ENCODE measurements around the gene FAM13A. TPM values are rescaled to one million over a fixed set of nuclear protein-coding genes. Genes with fewer than 3 reads are reported as not detected.
"Not testable (repeated sequence)": the region's sequence is repeated elsewhere in the genome, so short reads cannot be mapped to it uniquely, and the experiment has no call there.

FAM13A gene
- total RNA-seq, 1 experiment from 2014 or later: 15.1 TPM

DNA sequence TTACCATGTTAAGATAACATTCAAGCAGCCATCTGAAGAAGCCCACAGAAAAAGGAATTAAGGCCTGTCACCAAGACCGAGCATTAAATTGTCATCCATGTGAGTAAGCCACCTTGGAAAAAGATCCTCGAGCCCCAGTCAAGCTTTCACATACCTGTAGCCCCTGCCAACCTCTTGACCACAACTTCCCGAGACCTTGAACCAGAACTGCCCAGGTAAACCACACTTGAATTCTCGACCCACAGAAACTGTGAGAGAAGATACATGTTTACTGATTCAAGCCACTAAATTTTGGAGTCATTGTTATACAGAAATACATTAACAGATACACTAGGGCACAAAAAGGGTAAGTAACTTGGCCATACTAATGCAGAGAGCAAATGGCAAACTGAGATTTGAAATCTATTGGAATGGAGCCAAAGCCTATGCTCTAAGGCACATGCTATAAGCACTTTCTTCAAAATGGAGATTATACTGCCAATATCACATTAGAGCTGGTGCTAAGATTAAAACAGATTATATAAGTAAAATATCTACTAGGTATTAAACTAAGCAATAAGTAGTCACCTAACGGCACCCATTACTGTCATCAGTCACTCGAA, 49.5 kb downstream of the FAM13A start:
- in situ Hi-C loops (cut with HindIII; ENCODE audit: low pct_unique_long_range_greater_than_20kb, low sequenced_read_pairs): no loop called here
- DNase-seq (ENCODE audit: low read depth, low spot score): no peak

- DNase-seq (ENCODE audit: low read depth, low spot score): no peak
- in situ Hi-C loops (cut with HindIII; ENCODE audit: low pct_unique_long_range_greater_than_20kb, low sequenced_read_pairs): no loop called here
Measured at GRCh38 chr4:89006307-89006706, 50.7 kb downstream of the FAM13A start.

GRCh38 chr4:89005066-89005465, 51.9 kb downstream of the FAM13A start:
- DNase-seq (ENCODE audit: low read depth, low spot score); in situ Hi-C loops (cut with HindIII; ENCODE audit: low pct_unique_long_range_greater_than_20kb, low sequenced_read_pairs): not testable (repeated sequence)

DNA sequence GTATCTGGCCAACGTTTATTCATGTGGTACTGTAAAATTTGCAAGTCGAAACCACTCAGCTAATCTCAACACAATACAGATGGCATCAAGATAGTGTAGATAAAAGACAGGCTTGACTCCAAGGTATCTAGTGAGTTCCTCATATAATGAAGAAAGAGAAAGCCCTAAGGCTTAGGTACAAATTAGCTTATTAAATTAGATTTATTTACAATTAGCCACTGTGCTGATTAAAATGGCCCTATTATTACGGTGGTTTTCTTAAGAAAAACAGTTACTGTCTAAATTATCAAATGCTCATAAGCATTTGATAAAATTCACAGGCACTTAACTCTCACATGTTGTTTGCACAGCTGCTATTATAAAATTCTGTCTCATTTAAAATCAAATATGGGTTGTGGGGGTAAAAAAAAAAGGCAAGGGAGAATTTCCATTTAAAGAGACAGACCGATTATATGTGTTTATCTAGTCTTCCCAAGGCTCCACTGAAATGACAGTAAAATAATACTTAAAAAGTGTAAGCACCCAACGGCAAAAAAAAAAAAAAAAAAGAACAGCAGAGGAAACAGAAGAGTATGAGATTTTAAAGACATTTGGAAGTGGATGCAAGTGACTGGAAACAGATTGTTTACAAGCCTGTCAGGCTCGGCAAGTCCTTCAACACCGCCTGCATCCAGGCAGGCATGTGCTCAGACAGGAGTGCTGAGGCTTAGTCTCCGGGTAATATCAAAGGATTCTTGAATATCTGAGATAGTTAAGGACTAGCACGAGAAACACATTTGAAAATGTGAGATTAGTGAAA, 55.1 kb downstream of the FAM13A start:
- DNase-seq (ENCODE audit: low read depth, low spot score): peak; percentile 14
- in situ Hi-C loops (cut with HindIII; ENCODE audit: low pct_unique_long_range_greater_than_20kb, low sequenced_read_pairs): no loop called here

DNA sequence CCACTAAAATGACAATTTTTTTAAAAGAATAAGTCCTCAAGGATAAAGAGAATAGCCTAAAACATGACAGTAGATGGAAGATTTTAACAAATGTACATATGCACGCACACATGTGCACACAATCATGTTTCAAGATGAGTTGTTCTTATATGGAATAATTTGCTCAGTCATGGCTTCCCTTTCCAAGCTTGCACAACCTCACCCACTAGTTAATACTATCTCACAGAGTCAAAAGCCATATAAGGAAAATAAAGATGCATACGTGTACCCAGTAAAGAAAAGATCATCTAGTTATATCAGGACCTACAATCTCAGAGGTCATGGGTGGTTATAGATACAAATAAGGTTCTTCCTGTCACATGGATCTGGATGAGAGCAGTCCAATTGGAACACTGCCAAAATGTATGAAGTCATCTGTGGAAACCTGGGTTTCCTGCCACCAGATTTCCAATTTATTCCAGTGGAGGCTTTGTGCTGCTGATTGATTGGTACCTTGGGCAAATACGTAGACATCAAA, 56.1 kb downstream of the FAM13A start:
- in situ Hi-C loops (cut with HindIII; ENCODE audit: low pct_unique_long_range_greater_than_20kb, low sequenced_read_pairs): no loop called here
- DNase-seq (ENCODE audit: low read depth, low spot score): peak; percentile 35

GRCh38 chr4:89000382-89000781, 56.6 kb downstream of the FAM13A start:
- DNase-seq (ENCODE audit: low read depth, low spot score): no peak
- in situ Hi-C loops (cut with HindIII; ENCODE audit: low pct_unique_long_range_greater_than_20kb, low sequenced_read_pairs): no loop called here

GRCh38 chr4:88999392-88999930, 57.5 kb downstream of the FAM13A start:
- DNase-seq (ENCODE audit: low read depth, low spot score): no peak
- in situ Hi-C loops (cut with HindIII; ENCODE audit: low pct_unique_long_range_greater_than_20kb, low sequenced_read_pairs): no loop called here

- in situ Hi-C loops (cut with HindIII; ENCODE audit: low pct_unique_long_range_greater_than_20kb, low sequenced_read_pairs): no loop called here
- no peak for DNase-seq (ENCODE audit: low read depth, low spot score)
Measured at GRCh38 chr4:88998891-88999290, 58.1 kb downstream of the FAM13A start.

DNA sequence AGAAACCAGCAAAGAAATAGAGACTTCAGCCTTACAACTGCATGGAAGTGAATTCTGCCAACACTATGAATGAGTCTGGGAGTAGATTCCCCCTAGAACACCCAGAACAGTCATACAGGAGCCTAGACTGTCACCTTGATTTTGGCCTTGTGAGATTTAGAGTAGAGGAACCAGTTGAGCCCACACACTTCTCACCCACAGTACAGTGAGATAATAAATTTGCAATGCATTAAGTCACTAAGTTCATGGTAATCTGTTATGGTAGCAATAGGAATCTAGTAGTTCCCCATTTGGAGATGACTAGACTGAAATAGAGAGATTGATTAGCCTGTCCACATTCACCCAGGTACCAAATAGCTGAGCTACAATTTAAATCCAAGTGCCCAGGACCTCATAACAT, 59.0 kb downstream of the FAM13A start:
- no peak for DNase-seq (ENCODE audit: low read depth, low spot score)
- in situ Hi-C loops (cut with HindIII; ENCODE audit: low pct_unique_long_range_greater_than_20kb, low sequenced_read_pairs): no loop called here

DNA sequence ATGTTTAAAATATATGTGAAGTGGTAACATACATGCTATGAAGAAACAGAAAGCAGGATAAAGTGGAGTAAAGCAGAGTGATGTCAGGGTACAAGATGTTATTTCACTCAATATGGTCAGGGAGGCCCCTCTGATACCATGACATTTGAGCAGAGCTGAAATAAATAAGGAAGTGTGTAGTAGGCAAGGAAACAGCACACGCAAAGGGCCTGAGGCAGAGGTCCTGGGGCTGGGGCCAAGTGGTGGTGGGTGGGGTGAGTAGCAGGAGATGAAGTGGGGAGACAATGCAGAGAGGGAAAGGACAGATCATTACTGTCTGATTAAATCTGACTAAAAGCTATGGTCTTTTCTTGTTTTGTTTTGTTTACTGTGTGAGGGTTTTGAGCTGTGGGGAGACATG, 61.1 kb downstream of the FAM13A start:
- in situ Hi-C loops (cut with HindIII; ENCODE audit: low pct_unique_long_range_greater_than_20kb, low sequenced_read_pairs): no loop called here
- no peak for DNase-seq (ENCODE audit: low read depth, low spot score)

DNA sequence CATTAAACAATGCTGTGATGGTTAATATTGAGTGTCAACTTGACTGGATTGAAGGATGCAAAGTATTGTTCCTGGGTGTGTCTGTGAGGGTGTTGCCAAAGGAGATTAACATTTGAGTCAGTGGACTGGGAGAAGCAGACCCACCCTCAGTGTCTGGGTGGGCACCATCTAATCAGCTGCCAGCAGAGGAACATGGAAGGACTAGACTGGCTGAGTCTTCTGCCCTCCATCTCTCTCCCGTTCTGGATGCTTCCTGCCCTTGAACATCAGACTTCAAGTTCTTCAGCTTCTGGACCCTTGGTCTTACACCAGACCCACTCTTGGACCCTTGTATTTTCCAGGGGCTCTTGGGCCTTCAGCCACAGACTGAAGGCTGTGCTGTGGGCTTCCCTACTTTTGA, 61.7 kb downstream of the FAM13A start:
- in situ Hi-C loops (cut with HindIII; ENCODE audit: low pct_unique_long_range_greater_than_20kb, low sequenced_read_pairs); DNase-seq (ENCODE audit: low read depth, low spot score): not testable (repeated sequence)

GRCh38 chr4:88993246-88993645, 63.7 kb downstream of the FAM13A start:
- in situ Hi-C loops (cut with HindIII; ENCODE audit: low pct_unique_long_range_greater_than_20kb, low sequenced_read_pairs): no loop called here
- no peak for DNase-seq (ENCODE audit: low read depth, low spot score)

- no peak for DNase-seq (ENCODE audit: low read depth, low spot score)
- in situ Hi-C loops (cut with HindIII; ENCODE audit: low pct_unique_long_range_greater_than_20kb, low sequenced_read_pairs): no loop called here
Measured at GRCh38 chr4:88991746-88992145, 65.2 kb downstream of the FAM13A start.

- in situ Hi-C loops (cut with HindIII; ENCODE audit: low pct_unique_long_range_greater_than_20kb, low sequenced_read_pairs): no loop called here
- no peak for DNase-seq (ENCODE audit: low read depth, low spot score)
Measured at GRCh38 chr4:88989990-88990389, 67.0 kb downstream of the FAM13A start.

DNA sequence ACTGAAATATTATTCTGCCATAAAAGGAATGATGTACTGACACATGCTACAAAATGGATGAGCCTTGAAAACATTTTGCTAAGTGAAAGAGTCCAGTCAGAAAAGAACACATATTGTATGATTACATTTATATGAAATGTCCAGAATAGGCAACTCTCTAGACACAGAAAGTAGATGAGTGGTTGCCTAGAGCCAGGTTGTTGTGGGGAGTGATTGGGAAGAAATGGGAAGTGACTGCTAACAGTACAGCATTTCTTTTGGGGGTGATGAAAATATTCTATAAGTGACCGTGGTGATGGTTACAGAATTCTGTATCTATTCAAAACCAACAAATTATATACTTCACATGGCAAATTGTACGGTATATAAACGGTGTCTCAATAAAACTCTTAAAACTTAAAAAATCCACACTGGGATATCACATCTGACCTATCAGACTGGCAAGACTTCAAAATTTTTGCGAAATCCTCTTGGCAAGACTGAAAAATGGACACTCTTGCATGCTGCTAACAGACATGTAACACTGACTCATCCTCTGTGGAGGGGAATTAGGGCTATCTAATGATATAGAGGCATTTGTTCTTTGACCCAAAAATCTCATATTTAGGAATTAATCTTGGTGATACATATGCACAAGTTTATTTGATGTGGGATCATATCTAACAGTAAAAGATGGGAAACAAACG, 71.8 kb downstream of the FAM13A start:
- in situ Hi-C loops (cut with HindIII; ENCODE audit: low pct_unique_long_range_greater_than_20kb, low sequenced_read_pairs): no loop called here
- DNase-seq (ENCODE audit: low read depth, low spot score): no peak

GRCh38 chr4:88982757-88983156, 74.2 kb downstream of the FAM13A start:
- in situ Hi-C loops (cut with HindIII; ENCODE audit: low pct_unique_long_range_greater_than_20kb, low sequenced_read_pairs): no loop called here
- no peak for DNase-seq (ENCODE audit: low read depth, low spot score)

DNA sequence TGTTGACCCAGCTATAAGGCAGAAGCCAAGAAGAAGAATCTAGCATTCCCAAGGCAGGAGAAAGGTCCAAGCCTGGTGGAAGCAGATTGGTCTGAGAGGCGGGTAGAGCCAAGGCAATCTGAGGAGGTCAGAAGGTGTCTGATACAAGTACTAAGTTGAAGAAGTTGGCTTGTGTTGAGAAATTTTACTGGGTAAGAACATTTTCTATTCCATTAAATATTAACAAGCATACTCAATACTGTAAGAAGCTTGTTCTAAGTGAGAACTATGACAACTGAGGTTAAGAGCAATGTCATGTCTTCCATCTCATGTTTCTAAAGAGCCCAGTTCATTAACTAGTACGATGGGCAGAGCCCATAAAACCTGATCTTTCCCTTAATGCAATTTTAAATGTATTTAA, 75.0 kb downstream of the FAM13A start:
- in situ Hi-C loops (cut with HindIII; ENCODE audit: low pct_unique_long_range_greater_than_20kb, low sequenced_read_pairs): no loop called here

DNA sequence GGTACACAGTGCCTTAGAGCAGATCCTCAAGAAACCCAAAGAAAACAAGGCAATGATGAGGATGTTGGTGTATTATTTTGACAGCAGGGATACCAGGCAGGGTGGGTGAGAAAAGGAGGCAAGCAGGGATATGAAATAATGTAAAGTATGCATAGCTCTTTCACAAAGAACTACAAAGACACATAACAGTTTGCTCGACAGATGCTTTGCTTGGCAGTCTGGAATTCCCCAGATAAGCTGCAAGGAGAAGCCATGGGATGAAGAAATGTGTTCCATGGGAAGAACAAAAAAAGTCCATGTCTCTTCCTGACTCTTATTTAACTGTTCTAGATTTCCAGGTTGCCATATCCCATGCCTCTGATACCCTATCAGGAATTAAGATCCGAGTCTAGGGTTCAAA, 75.4 kb downstream of the FAM13A start:
- no peak for DNase-seq (ENCODE audit: low read depth, low spot score)
- in situ Hi-C loops (cut with HindIII; ENCODE audit: low pct_unique_long_range_greater_than_20kb, low sequenced_read_pairs): no loop called here

More for the DNA sequence above, 75.0 kb downstream of the FAM13A start:
- no peak for DNase-seq (ENCODE audit: low read depth, low spot score)
